NB4 (cell line): ENCODE measurements around the gene SLC39A3.

ENCODE experiments used
- POLR2A ChIP-seq: IDR thresholded peaks from 2 replicates; pipeline ENCODE4 v1.6.1; 2011; ENCODE audit warnings: mild to moderate bottlenecking; ENCODE audit not compliant: insufficient read length; ENCODE audit errors: extremely low read depth
- TF ChIP-seq, protein P1 (sequence below): IDR thresholded peaks from one replicate; pipeline ENCODE4 v1.5.1; 2012; ENCODE audit warnings: low read depth, low read length

DNA sequence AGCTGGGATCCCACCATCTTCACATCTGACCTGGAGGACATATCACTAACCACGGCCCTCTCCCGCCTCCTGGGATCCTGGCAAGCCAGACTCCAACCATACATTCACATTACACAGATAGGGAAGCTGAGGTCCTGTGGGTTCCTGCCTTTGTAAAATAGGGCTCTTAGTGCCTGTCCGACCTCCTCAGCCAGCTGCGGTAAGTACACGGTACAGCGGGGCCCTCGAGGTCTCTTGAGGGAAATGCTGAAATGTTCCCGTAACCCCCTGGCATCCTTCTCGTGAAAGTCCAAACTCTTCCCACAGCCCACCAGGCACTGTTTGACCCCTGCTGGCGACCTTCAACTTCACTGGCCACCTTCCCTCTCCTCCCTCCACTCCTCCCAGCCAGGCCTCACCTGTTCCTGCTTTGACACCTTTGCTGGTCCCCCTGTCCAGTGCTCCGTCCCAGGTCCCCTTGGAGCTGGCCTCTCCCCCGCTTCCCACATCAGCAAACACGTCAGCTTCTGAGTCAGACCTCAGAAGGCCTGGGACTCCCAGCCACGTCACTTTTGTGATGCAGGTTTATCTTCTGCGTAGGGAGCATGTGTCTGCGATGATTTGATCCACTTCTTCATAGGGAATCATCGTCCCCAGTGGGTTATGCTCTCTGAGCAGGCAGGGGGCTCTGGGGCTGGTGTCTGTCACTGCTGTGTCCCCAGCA, 28.5 kb downstream of the SLC39A3 start:
- no peak for TF ChIP-seq POLR2A
- TF ChIP-seq, protein P1, sequence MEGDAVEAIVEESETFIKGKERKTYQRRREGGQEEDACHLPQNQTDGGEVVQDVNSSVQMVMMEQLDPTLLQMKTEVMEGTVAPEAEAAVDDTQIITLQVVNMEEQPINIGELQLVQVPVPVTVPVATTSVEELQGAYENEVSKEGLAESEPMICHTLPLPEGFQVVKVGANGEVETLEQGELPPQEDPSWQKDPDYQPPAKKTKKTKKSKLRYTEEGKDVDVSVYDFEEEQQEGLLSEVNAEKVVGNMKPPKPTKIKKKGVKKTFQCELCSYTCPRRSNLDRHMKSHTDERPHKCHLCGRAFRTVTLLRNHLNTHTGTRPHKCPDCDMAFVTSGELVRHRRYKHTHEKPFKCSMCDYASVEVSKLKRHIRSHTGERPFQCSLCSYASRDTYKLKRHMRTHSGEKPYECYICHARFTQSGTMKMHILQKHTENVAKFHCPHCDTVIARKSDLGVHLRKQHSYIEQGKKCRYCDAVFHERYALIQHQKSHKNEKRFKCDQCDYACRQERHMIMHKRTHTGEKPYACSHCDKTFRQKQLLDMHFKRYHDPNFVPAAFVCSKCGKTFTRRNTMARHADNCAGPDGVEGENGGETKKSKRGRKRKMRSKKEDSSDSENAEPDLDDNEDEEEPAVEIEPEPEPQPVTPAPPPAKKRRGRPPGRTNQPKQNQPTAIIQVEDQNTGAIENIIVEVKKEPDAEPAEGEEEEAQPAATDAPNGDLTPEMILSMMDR: no peak
